NCI-H1694 (cell line): Measurements from ENCODE around the gene GPR65.

Experiments used
- DNase-seq: peaks from one replicate; lab custom pipeline; 2025; lab: John Stamatoyannopoulos, UW

Gene GPR65

DNA sequence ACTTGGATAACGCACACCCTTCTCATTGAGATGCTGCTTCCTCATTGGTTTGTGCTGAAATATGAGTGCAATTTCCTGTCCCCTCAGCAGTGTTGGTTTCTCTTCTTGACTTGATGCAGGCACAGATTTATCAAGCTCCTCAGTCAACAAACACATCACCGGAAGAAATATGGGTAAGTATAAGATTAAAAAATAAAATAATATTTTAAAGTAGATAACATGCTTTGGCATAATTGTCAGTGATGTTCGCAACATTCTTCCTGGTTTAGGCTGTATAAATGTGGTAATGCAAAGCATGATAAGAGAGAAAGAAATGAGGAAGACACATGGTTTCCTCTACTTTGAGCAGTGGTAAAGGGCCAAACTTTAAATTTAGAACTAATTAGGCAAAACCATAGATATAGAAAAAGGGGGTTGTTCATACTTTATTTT is at the start of gene GPR65:
Gene GPR65, plus strand, starts transcription at position 86 of the 432 bp plus-strand sequence. CDS start 5,713 bp downstream, outside the sequence.
- DNase-seq, result no peak

DNA sequence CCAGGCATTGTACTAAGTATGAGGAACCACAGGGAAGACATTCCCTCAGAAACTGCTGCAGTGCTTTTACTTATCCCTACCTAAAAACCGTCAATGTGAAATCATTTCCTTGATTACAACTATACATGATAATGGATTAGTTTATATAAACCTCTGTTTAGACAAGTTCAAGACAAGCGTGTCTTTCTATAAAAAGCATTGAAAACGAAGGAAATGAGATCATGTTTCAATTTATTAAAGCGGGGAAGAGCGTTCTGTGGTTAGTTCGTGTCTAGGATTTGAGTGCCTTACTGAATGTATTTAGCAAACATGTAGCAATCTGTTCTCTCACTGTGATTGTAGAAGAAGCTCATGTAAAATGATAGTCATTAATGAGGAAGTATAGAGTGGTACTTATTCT is 49.4 kb upstream of the GPR65 start:
- no peak for DNase-seq

- no peak for DNase-seq
Measured at GRCh38 chr14:87960013-87960787, 44.7 kb upstream of the GPR65 start.

DNA sequence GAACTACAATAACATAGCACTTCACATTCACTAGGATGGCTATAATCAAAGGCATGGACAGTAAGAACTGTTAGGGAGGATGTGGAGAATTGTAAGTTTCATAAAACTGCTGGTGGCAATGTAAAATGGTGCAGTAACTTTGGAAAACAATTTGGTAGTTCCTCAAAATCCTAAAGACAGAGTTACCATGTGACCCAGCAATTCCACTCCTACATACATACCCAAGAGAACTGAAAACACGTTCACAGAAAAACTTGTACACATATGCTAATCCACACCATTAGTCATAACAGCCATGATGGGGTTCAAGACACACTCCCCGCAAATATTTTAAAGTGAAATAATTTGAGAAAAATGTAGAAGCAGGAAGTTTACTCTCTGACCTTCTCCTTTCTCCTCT is 43.7 kb upstream of the GPR65 start:
- no peak for DNase-seq

DNA sequence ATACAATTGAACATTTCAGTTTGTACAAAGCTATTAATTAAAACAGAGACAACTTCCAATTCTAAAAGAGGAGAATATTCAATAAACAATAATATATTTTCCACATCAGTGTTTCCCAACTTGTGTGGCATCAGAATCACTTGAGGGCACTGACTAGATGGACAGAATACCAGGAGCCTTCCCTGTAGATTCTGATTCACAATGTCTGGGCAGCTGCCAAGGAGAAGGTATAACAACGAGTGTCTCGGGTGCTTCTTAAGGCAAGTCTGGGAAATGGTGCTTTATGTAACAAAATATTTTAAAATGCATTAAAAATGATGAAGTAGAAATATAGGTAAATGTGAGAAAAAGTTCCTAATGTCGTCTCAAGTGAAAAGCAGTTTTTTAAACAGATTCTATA is 38.1 kb upstream of the GPR65 start:
- DNase-seq, result no peak

DNA sequence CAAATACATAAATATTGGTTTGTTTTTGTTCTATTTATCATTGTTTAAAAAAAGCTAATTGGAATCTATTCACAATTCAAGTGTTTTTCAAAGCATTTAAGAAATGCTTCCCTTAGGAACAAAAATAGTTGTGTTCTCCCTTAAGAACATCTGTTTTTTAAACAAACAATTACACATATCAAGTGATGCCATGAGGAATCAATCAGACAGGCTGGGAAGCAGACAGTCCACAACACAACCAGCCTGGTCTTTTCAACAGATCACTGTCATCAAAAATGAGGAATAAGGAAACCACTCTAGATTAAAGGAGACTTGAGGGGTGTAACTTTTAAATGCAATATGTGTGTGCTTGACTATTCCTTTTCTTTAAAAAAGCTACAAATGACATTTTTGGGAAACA is 37.4 kb upstream of the GPR65 start:
- no peak for DNase-seq

DNA sequence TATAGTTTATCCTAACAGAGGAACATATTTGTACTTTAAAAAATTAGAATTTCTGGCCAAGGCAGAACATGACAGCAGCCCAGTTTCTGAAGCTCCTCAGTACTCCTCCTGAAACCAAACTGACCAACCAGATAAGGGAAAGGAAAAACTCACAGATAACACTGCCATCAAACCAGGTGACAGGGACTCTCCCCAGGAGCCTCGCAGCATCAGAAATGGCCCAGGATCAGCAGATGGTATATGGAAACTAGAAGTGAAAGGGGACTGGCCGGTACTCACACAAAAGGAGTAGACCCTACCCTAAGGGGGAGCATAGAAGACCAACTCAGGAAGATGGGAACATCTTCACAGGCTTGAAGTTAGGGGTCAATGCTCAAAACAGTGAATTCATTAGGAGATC is 33.9 kb upstream of the GPR65 start:
- no peak for DNase-seq

DNA sequence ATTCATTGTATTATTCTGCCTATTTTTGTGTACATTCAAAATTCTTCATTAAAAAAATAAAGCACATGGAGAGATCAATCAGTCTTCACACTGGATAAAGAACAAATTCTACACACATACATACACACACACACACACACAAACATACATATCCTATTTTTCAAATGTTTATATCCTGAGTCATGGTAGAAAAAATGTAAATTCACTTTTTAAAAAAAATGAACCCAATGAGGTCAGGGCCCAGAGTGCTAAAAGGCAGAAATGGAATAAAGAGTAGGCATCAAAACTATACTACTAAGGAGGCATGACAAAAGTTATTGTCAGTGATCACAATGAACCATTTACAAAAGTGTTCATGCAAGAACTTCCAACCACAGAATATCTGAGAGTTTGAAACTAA is 29.3 kb upstream of the GPR65 start:
- DNase-seq, result no peak

GRCh38 chr14:87979689-87980088 is 25.2 kb upstream of the GPR65 start:
- DNase-seq, result no peak

- DNase-seq, result no peak
Measured at GRCh38 chr14:87989221-87989955, 15.5 kb upstream of the GPR65 start.

GRCh38 chr14:87989956-87990299 is 15.0 kb upstream of the GPR65 start:
- DNase-seq, result no peak

- DNase-seq, result no peak
Measured at GRCh38 chr14:87990682-87991081, 14.3 kb upstream of the GPR65 start.

DNA sequence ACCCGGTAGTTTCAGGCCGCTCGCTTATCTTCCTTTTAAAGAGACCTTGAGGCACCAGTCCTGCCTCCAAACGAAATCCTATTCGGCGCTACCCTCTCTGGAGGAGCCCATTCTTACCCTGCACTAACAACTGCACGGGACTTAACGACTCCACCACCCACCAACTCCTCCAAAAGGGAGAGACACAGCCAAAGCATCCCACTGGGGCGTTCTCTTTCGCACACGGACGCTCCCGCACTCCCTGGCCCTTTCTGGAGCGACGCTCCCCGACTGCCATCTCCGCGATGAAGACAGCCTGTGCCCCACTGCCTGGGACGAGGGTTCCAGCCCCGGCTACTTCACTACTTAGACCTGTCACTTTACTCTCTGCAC is 12.6 kb upstream of the GPR65 start:
- no peak for DNase-seq

GRCh38 chr14:87992718-87993628 is 12.0 kb upstream of the GPR65 start, which contains the start of gene GALC:
GALC (minus strand) TSS chr14:87993182; CDS start chr14:87993164, 18 bp downstream.
- DNase-seq, result peak; percentile 71

DNA sequence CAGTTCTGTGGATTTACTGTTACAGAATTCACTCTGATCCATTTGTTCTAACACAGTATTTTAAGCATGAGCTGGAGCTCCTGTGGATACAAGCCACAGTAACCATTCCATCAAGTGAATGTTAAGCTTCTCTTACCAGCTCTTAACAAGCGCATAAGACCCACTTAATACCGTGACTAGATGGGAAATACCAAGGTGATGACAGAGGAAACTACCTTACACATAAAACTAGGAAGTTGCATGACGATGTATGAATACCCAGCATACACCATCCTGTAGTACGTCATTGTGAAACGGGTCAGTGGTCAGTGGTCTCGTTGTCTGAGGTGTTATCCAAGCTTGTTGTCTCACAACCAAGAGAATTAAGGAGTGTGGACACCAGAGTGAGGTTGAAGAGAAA is 10.0 kb upstream of the GPR65 start:
- no peak for DNase-seq

GRCh38 chr14:87995500-87996290 is 9.2 kb upstream of the GPR65 start:
- DNase-seq, result no peak

DNA sequence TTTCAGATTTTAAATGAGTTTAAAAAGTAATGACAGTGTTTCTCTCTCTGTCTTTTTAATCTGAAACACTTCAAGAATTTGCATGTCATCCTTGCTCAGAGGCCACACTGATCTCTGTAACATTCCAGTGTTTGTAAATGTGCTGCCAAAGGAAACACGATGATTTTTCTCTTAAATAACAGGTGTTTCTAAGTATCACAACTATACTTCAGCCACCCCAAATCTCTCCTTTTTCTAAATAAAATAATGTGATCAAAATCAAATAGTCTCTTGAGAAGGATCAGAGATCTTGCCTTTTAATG is 8.7 kb upstream of the GPR65 start:
- no peak for DNase-seq

- DNase-seq, result no peak
Measured at GRCh38 chr14:87998482-87998881, 6.5 kb upstream of the GPR65 start.

- no peak for DNase-seq
Measured at GRCh38 chr14:87999277-87999676, 5.7 kb upstream of the GPR65 start.

- DNase-seq, result no peak
Measured at GRCh38 chr14:88002421-88003075, 2.4 kb upstream of the GPR65 start.

DNA sequence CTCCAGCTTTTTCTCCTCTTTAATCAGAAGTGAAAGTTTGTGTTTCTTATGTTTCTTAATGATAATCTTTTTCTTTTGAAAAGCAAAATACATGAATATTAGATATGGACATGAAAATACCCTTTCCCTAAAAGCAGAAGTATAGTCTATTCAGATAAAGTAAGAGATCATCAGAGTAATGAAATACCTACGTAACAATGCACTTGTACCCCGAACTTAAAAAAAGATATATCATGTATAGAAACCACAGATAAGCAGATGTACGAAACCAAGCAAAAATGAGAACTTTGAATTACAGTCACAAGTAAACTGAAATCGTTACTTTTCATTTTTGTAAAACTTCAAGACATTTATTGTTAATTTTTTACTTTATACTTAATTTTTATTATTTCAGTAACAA is 1.5 kb upstream of the GPR65 start:
- no peak for DNase-seq
